ENCODE results near the gene CLCNKB. TPM values are rescaled to one million over a fixed set of nuclear protein-coding genes. Genes with fewer than 3 reads are reported as not detected.
A peak's percentile ranks its signal among the peaks of the same experiment; 100 is the strongest.
"Not testable (repeated sequence)": the region's sequence is repeated elsewhere in the genome, so short reads cannot be mapped to it uniquely, and the experiment has no call there.

The CLCNKB gene
- total RNA-seq, 1 donor from 2014 or later: 1.4 TPM

DNA sequence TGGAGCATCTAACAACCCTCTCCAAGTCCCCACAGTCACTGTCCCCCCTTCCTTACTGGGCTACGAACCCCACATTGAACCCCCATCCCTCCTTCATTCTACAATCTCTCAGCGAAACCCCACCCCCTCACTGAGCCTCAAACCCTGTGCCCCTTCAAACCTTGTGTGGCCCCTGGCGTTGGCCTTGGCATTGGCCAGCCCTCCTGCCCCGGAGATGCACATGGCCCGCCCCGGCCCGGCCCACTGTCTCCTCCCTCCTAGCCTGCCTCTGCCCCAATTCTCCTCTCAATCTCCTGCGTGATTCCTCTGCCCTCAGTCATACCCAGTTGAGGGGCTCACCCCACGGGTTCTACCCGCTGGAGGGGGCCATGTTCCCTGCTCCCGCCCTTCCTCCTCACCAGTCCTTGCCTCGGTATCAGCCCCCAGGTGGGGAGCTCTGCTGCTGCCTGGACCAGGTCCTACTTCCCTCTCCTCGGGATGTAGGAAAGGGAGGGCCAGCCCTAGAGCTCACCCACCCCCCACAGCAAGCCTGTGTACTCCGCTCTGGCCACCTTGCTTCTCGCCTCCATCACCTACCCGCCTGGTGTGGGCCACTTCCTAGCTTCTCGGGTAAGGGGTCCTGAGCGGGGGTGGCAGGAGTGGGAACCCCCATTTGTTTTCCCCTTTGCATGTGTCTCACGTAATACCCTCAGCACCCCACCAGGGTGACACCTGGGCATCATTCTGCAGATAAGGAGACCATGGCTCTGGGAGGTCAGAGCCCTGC is 15.2 kb upstream of the CLCNKB start:
- intact Hi-C loops (cut with DNase I): no loop called here
- DNase-seq (ENCODE audit: low spot score) (no peak), ATAC-seq (no peak)

DNA sequence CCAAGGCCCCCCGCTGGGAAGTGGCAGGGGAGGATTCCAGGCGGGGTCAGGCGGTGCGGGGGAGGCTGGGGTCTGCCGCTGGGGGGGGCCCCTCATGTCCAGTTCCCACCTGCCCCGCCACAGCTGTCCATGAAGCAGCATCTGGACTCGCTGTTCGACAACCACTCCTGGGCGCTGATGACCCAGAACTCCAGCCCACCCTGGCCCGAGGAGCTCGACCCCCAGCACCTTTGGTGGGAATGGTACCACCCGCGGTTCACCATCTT is 14.6 kb upstream of the CLCNKB start:
- intact Hi-C loops (cut with DNase I); DNase-seq (ENCODE audit: low spot score); ATAC-seq: not testable (repeated sequence)

DNA sequence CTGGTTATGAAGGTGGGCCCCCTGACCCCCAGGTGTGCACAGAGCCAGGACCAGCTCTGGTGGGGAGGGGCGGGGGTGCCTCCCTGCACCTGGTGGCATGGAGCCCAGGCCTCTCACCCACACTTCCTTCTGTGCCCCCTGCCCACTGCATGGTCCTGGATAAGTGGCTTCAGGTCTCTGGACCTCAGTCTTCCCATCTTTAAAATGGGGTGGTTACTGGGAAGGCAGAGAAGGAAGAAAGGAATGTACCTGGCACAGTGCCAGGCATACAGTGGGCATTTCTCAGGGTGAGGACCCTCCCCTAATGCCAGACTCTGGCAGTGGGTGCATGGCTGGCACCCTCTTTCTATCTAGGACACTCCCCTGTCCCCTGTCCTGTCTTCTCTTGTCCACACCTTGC is 14.3 kb upstream of the CLCNKB start:
- ATAC-seq (no peak), DNase-seq (ENCODE audit: low spot score) (no peak)

GRCh38 chr1:16031551-16031950 is 12.0 kb upstream of the CLCNKB start:
- no peak for DNase-seq (ENCODE audit: low spot score)
- intact Hi-C loops (cut with DNase I): no loop called here
- no peak for ATAC-seq

More for the DNA sequence above, 14.3 kb upstream of the CLCNKB start:
- intact Hi-C loops (cut with DNase I): no loop called here

DNA sequence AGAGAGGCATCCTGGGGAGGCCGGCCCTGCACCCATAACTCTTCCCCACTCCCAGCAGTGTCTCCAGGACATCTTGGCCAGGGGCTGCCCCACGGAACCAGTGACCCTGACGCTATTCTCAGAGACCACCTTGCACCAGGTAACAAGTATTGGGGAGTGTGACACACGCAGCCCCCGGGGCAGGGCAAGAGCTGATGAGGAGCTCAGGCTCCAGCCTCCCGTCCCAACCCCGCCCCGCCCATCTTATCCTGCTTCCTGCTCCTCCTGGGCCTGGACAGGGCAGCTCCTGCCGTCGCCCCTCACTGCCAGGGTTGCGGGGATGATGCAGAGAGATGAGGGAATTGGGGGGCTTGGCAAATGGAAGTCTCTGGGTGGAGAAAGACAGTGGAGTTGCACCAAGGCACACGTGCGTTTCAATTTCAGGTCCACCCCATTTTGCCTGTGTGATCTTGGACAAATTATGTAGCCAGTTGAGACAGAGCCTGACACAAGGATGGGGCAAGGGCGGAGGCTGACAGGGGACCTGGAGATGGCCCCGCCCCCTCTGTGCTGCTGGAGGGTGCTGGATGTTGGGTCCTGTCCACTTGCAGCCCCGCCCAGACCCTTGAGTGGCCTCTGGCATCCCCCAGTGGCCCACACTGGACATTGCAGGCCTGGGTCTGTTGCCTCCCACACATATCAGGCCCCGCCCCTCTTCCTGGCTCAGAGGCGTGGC is 11.0 kb upstream of the CLCNKB start:
- ATAC-seq (peak; percentile 93), DNase-seq (ENCODE audit: low spot score) (peak; percentile 89)
- intact Hi-C loops (cut with DNase I): no loop called here

GRCh38 chr1:16033103-16033632 is 10.4 kb upstream of the CLCNKB start:
- DNase-seq (ENCODE audit: low spot score); ATAC-seq; intact Hi-C loops (cut with DNase I): not testable (repeated sequence)

DNA sequence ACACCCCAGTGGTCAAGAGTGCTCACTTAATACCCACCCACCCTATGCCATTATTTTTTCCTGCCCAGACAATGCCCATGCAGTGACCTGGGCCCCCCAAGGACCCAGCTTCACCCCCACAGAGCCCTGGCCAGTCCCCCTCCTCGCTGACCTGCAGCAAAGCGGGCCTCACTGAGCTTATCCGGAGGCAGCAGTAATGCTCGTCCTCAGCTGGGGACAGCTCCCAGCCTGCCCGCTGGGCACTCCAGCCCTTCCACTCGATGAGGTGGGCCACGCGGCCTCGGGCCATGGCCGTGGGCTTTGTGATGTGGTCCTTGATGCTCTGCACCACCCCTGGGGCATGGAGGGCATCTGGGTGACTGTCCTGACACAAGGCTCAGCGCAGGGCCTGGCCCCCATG is 7.1 kb upstream of the CLCNKB start:
- DNase-seq (ENCODE audit: low spot score); intact Hi-C loops (cut with DNase I); ATAC-seq: not testable (repeated sequence)

DNA sequence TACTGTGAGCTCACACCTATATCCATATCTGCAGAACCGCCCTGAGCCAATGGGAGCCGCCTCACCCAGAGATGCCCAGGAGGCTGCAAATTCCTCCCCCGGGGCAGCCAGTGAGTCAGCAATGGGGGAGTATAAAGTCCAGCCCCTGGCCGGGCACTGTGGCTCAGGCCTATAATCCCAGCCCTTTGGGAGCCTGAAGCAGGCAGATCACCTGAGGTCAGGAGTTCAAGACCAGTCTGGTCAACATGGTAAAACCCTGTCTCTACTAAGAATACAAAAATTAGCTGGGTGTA is 5.0 kb upstream of the CLCNKB start:
- intact Hi-C loops (cut with DNase I): no loop called here
- DNase-seq (ENCODE audit: low spot score) (no peak), ATAC-seq (no peak)

DNA sequence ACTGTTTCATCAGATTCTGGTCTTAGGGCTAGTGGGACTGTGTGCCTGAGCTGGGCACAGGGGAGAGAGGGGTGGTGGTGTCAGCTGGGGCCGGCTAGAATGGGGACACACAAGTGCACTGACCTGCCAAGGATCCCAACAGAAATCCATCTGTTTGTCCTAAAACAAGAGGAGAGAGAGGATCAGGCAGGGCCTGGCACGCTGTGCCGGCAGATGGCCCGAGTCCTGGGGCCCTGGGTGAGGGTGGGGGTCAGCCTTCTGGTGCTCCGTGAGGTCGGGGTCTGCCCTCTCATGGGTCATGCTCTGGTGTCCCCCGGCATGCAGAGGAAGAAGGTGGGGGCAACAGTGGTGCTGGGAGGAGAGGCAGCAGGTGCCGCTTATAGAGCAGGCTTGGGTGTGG is 3.7 kb upstream of the CLCNKB start:
- not testable (repeated sequence) for DNase-seq (ENCODE audit: low spot score); ATAC-seq
- intact Hi-C loops (cut with DNase I): loop anchor here (10.0 kb wide), 1 partner anchor 1995 kb away; no protein-coding TSS in a partner anchor

DNA sequence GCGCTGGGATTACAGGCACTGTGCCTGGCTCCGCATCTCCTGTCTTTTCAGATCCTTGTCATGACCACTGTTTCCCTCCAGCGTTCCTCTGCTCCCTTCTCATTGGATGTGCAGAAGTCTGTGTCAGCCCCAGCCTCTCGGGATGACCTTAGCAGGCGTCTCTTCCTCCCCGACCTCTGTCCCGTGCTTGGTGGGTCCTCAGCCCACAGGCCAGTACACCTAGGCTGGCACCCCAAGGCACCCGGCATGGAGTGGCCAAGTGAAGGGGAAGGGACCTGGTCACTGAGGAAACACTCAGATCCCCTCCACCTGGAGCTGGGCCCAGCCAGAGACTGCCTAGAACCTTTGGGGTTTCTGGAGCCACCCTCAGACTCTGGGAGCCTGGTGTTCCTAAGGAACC is 2.4 kb upstream of the CLCNKB start:
- intact Hi-C loops (cut with DNase I): loop anchor here (1.0 to 10.0 kb wide), 2 partner anchors 21 to 1996 kb away; no protein-coding TSS in a partner anchor
- ATAC-seq: no peak
- no peak for DNase-seq (ENCODE audit: low spot score)

DNA sequence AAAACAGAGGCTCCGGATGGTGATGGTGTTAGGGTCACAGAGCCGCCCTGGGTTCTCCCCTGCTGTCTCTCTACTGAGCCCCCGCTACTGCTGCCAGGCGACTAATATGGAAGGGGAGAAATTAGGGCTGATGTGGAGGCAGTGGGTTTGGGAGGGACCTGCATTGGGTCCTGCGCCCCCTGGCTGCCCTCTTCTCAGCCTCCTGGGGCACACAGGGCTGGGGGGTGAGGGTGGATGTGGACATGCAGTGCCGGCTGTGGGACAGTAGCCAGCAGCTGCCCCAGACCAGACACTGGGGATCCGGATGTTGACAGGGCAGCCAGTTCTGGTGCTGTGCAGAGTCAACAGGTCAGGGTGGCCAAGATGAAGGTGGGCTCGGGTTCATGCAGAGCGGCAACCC is 1.5 kb upstream of the CLCNKB start:
- ATAC-seq (no peak), DNase-seq (ENCODE audit: low spot score) (no peak)
- intact Hi-C loops (cut with DNase I): loop anchor here (10.0 kb wide), 1 partner anchor 1997 kb away; no protein-coding TSS in a partner anchor

GRCh38 chr1:16042654-16043053 is 928 bp upstream of the CLCNKB start:
- not testable (repeated sequence) for DNase-seq (ENCODE audit: low spot score); ATAC-seq
- intact Hi-C loops (cut with DNase I): loop anchor here (10.0 kb wide), 1 partner anchor 1998 kb away; no protein-coding TSS in a partner anchor

DNA sequence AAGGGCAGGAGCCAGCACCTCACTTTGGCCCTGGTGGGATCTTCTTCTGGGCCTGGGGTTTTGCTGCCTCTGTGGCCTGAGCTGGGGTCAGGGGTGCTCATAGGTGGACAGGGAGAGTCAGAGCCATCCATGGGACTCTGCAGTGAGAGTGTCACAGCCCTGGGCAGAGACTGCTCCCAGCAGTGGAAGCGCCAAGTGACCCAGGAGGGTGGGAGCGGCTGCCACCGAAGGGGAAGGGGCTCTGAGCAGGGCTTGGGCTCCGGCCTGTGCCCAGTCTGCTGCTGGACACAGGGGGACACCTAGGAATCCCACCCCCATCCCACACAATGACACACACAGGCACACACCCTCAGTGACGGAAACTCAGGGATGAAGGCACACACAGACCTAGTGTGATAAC is 368 bp downstream of the CLCNKB start:
- DNase-seq (ENCODE audit: low spot score) (no peak), ATAC-seq (no peak)
- intact Hi-C loops (cut with DNase I): loop anchor here (10.0 kb wide), 1 partner anchor 1999 kb away; no protein-coding TSS in a partner anchor

DNA sequence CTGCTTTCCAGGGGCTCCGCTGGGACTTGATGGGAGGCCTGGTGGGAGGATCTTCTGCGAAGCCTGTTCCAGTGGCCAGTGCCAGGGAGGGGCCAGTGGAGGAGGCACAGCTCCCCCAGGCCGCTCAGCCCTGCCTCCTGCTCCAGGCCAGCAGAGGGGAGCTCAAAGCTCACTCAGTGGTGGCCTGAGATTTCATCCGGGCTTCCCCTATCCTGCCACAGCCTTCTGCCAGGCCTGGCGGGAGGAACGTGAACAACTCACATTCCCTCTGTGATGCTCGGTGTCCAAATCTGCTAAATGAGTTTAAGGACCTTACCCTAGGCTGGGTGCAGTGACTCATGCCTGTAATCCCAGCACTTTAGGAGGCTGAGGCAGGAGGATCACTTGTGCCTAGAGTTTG is 3.3 kb downstream of the CLCNKB start:
- DNase-seq (ENCODE audit: low spot score) (no peak), ATAC-seq (no peak)
- intact Hi-C loops (cut with DNase I): loop anchor here (10.0 kb wide), 1 partner anchor 2002 kb away; no protein-coding TSS in a partner anchor

GRCh38 chr1:16047791-16048475 is 4.4 kb downstream of the CLCNKB start:
- intact Hi-C loops (cut with DNase I): loop anchor here (10.0 kb wide), 1 partner anchor 2003 kb away; no protein-coding TSS in a partner anchor
- DNase-seq (ENCODE audit: low spot score) (no peak), ATAC-seq (peak; percentile 1)

DNA sequence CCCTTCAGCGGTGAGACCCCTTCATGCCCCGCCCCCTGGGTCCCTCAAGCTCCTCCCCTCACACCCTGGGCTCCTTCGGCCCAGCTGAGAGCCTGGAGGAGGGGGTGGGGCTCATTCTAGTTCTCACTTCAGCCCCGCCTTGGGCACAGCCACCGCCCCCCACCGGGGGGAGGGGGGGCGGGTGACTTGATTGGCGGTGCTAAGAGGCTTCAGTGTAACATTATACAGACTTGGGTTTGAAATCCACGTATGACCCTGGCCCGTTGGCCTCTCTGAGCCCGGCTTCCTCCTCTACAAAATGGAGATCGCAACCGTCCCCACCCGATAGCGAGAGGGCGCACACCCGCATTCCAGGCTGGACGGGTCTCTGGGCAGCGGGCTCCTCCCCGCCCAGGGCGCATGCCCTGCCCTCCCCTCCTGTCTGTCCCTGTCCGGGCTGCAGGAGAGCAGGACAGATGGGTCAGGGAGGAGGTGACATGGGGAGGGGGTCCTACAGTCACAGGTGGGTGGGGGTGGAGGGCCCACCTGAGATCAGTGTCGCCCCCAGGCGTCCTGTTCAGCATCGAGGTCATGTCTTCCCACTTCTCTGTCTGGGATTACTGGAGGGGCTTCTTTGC is 5.1 kb downstream of the CLCNKB start:
- ATAC-seq: peak; percentile 67
- intact Hi-C loops (cut with DNase I): loop anchor here (10.0 kb wide), 1 partner anchor 2004 kb away; no protein-coding TSS in a partner anchor
- peak; percentile 75 for DNase-seq (ENCODE audit: low spot score)

GRCh38 chr1:16050328-16050727 is 6.7 kb downstream of the CLCNKB start:
- no peak for ATAC-seq
- no peak for DNase-seq (ENCODE audit: low spot score)
- intact Hi-C loops (cut with DNase I): loop anchor here (10.0 kb wide), 1 partner anchor 256 kb away; no protein-coding TSS in a partner anchor

DNA sequence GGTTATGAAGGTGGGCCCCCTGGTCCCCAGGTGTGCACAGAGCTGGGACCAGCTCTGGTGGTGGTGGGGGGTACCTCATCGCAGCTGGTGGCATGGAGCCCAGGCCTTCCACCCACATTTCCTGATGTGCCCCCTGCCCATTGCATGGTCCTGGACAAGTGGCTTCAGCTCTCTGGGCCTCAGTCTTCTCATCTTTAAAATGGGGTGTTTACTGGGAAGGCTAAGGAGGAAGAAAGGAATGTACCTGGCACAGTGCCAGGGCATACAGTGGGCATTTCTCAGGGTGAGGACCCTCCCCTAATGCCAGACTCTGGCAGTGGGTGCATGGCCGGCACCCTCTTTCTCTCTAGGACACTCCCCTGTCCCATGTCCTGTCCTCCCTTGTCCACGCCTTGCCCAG is 7.5 kb downstream of the CLCNKB start:
- DNase-seq (ENCODE audit: low spot score): no peak
- no peak for ATAC-seq
- intact Hi-C loops (cut with DNase I): loop anchor here (10.0 kb wide), 1 partner anchor 256 kb away; no protein-coding TSS in a partner anchor

DNA sequence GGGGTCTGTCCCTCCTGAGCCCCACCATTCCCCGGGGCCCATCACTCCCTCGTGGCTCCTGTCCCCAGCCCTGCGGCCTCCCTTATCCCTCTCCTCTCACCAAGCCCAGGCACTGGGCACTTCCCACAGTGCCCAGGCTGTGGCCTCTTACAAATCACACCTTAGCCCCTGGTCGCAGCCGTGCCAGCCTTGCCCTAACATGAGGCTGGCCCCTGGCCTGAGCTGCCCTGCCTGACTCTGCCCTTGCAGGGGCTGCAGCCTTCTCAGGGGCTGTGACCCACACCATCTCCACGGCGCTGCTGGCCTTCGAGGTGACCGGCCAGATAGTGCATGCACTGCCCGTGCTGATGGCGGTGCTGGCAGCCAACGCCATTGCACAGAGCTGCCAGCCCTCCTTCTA is 8.4 kb downstream of the CLCNKB start:
- ATAC-seq; DNase-seq (ENCODE audit: low spot score): not testable (repeated sequence)
- intact Hi-C loops (cut with DNase I): loop anchor here (10.0 kb wide), 1 partner anchor 257 kb away; no protein-coding TSS in a partner anchor

Measured in sciatic nerve (tissue), 2 donors.